Activated T-helper 1 cell treated with anti-CD3 and anti-CD28 coated beads, Interleukin-2, amount 50 U/mL, for 16 hours (primary cell): ENCODE results near the gene PDCD7.
"Not testable (repeated sequence)": the region's sequence is repeated elsewhere in the genome, so short reads cannot be mapped to it uniquely, and the experiment has no call there.

Source experiments
- DNase-seq, 2 donors: peaks; one replicate each; pipeline ENCODE4 v3.0.0-alpha.2; 2020; ENCODE audit warnings: low read depth in 1 of 2, low spot score in 1 of 2

Gene PDCD7

GRCh38 chr15:65133548-65134200 is at the start of gene PDCD7:
Gene PDCD7 (minus strand): TSS chr15:65133808. CDS start chr15:65133781, 27 bp downstream.
- peak; percentile 57 to 67 for DNase-seq

GRCh38 chr15:65182538-65182937 is 48.9 kb upstream of the PDCD7 start:
- no peak for DNase-seq

GRCh38 chr15:65181582-65182353 is 48.2 kb upstream of the PDCD7 start:
- not testable (repeated sequence) for DNase-seq

GRCh38 chr15:65180167-65180566 is 46.6 kb upstream of the PDCD7 start:
- no peak for DNase-seq

- DNase-seq: no peak
Measured at GRCh38 chr15:65177901-65178300, 44.3 kb upstream of the PDCD7 start.

GRCh38 chr15:65176056-65176455 is 42.4 kb upstream of the PDCD7 start:
- DNase-seq: no peak

GRCh38 chr15:65175511-65175910 is 41.9 kb upstream of the PDCD7 start:
- DNase-seq: no peak

- no peak for DNase-seq
Measured at GRCh38 chr15:65174509-65174908, 40.9 kb upstream of the PDCD7 start.

GRCh38 chr15:65172531-65172930 is 38.9 kb upstream of the PDCD7 start:
- no peak for DNase-seq

GRCh38 chr15:65171428-65171827 is 37.8 kb upstream of the PDCD7 start:
- no peak for DNase-seq

GRCh38 chr15:65165875-65166274 is 32.3 kb upstream of the PDCD7 start:
- DNase-seq: no peak

- DNase-seq: no peak
Measured at GRCh38 chr15:65164139-65164538, 30.5 kb upstream of the PDCD7 start.

GRCh38 chr15:65163041-65163440 is 29.4 kb upstream of the PDCD7 start:
- DNase-seq: no peak

- DNase-seq: no peak
Measured at GRCh38 chr15:65156692-65157091, 23.1 kb upstream of the PDCD7 start.

GRCh38 chr15:65154720-65155119 is 21.1 kb upstream of the PDCD7 start:
- no peak for DNase-seq

- DNase-seq: no peak
Measured at GRCh38 chr15:65147902-65148301, 14.3 kb upstream of the PDCD7 start.

GRCh38 chr15:65146438-65146837 is 12.8 kb upstream of the PDCD7 start:
- no peak for DNase-seq

GRCh38 chr15:65138631-65139030 is 5.0 kb upstream of the PDCD7 start:
- not testable (repeated sequence) for DNase-seq

- not testable (repeated sequence) for DNase-seq
Measured at GRCh38 chr15:65137893-65138292, 4.3 kb upstream of the PDCD7 start.

- not testable (repeated sequence) for DNase-seq
Measured at GRCh38 chr15:65137089-65137488, 3.5 kb upstream of the PDCD7 start.

GRCh38 chr15:65134538-65134937 is 930 bp upstream of the PDCD7 start:
- DNase-seq: no peak

- DNase-seq: peak in 1 of 2 donors; percentile 2
Measured at GRCh38 chr15:65132878-65133547, 595 bp downstream of the PDCD7 start.
